IPS-NIHi7 (cell line): Measurements from ENCODE around the gene HEPHL1.
"Not testable (repeated sequence)": the region's sequence is repeated elsewhere in the genome, so short reads cannot be mapped to it uniquely, and the experiment has no call there.

ENCODE experiments used
- DNase-seq: peaks from one replicate; pipeline ENCODE4 v3.0.0; 2012; ENCODE audit warnings: mixed read lengths; ENCODE audit errors: extremely low spot score

Gene HEPHL1

DNA sequence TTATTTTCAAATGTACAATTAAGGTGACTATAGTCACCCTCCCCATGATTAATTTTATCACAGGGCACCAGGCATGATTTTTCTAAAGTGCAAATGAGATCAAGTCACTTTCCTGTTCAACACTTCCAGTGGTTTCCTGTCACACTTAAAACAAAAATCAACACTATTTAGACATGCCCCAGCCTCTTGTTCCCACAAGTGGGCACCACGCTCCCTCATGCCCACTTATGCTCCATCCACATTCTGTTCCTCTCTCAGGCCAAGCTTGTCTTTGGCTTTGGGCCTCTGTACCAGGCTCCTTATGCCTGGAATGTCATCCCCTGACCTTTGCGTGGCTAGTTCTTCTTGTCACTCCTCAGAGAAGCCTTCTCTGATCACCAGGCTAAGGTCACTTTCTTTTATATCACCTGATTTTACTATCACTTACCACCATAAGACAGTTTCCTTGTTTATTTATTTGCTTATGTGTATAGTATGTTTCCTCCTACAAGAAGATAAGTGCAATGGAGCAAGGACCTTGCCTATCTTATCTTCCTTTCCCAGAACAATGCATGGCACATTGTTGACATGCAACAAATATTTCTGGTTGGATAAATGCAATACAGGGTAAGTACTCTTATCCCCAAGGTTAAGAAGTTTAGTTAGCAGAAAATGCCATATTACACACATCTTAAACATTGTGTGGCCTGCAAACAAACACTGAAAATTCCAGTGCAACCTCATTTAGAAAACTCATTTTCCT is 56.6 kb downstream of the HEPHL1 start:
- DNase-seq, result no peak

DNA sequence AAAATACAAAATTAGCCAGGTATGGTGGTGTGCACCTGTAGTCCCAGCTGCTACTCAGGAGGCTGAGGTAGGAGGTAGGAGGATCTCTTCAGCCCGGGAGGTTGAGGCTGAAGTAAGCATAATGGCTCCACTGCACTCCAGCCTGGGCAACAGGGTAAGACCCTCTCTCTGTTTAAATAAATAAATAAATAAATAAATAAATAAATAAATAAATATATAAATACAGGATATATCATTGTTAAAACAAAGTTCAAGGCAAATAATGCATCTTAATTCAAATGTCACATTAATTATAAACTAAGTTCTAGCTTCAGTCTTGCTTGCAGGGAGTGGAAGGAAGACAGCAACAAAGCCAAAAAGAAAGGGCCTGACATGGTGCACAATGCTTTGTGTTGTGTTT is 63.0 kb downstream of the HEPHL1 start:
- no peak for DNase-seq

DNA sequence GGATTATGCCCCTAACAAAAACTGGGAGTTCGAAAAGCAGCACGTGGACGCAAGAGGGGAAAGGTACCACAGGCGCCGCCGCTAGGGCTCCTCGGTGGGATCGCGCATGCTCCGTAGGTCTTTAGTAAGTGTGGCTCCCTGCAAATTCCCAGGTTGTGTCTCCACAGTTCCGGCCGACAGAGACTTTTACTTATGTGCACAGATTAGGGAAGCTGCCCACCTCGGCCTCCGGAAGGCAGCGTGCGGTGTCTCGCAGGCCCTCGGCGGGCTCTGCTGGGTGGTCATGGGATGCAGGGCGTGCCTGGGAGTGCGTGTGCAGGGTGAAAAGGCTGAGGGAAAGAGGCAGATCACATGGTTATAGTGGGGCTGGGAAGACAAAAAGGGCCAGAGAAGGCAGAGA is 67.8 kb downstream of the HEPHL1 start:
- DNase-seq, result no peak

DNA sequence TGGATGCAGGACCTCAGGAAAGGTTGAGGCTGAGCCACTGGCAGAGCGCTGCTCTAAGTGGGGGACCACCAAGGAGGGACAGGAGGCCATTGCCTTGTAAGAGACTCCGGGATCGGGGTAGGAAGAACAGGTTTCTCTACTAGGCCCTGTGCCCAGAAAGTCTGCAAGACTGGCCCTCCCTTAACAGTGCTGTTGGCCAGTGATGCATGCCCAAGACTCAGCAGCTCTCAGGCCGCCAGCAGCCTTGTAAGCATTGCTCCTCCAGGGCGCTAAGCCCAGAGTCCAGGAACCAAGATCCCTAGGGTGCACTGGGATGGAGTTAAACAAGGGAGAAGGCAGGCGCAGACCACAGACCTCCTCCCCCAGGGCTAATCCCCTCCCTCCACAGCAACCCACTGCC is 68.2 kb downstream of the HEPHL1 start:
- DNase-seq, result no peak

DNA sequence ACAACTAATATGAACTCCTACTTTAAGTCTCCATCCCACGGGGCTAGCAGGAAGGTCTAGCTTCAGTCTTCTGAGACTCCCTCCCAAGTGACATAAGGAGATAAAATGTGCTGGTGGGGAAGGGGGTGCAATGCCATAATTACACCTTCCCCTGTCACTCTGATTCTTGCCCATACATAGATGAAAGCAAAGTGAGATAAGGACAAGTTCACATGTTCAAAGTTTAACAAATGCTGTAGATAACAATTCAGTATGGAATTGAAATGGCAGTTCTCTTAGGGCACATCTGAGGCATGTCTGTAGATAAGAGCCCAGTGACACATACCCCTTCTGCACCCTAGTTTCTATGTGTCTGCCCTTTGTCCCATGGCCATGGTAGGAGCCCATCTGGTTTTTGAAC is 69.2 kb downstream of the HEPHL1 start:
- DNase-seq, result no peak

DNA sequence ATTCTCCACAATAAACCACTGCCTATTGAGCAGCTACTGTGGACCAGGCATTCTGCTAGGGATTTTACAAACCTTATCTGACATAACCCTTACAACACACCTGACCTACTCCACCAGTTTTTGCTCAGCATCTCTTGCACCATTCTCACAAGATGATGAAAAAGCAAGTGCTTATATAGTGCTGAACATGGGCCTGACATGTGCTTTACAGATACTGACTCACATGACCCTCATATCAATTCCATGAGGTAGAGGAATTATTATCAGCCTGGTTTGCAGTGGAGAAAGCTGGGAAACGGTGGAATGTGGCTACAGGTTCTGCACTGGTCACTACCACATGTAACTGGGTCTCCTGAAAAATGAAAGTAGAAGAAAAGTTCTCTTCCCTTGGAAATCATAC is 69.9 kb downstream of the HEPHL1 start:
- DNase-seq, result no peak

DNA sequence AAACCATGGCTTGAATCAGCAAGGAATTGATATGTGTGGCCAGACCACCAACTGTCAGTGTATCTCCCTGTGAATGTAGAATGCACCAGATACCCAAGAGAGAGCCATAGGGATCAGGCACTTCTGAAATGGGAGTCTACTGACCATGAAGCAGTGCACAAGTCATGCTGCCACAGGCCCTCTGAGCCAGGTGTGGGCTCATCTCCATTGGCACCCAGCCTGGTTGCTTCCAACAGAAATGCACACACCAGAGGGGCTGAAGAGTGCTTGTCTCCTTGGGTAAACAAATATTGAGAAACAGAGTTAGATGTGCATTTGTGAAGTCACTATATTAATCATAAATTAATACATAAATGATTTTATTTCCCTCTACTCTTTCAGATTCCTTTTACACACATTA is 79.1 kb downstream of the HEPHL1 start:
- DNase-seq, result no peak

DNA sequence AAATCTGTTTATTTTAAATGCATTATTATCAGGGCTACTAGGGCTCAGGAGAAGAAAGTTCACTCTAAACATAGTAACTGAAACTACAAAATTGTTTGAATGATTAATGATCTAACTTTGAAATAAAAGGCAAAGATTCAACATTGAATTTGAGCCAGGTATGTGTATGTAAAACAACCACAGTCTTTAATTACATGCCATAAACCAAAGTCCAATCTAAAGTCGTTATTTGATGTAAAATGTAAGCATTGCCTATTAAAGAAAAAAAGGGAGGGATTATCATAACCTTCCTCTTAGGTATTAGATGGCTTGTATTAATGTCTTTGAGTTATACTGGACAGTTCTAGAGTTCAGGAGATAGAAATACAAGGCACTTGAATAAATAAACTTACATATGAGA is 82.3 kb downstream of the HEPHL1 start:
- DNase-seq, result no peak

DNA sequence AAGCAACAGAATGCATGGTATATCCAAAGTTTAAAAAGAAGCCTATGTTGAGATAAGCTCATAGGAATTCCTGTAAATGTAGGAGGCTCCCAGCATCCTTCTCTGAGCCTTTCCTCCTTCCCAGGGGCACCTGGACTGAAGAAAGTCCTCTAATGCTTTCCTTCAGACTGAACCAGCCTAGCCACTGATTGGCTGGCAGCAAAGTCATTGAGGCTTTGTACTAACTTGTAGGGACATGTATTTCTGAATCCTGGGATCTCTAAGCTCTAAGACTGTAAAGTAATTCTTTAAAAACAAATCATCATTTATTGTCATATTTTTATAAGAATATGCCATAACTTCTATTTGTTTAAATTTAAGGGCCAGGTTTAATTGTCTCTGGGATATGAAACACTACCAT is 83.6 kb downstream of the HEPHL1 start:
- DNase-seq, result no peak

DNA sequence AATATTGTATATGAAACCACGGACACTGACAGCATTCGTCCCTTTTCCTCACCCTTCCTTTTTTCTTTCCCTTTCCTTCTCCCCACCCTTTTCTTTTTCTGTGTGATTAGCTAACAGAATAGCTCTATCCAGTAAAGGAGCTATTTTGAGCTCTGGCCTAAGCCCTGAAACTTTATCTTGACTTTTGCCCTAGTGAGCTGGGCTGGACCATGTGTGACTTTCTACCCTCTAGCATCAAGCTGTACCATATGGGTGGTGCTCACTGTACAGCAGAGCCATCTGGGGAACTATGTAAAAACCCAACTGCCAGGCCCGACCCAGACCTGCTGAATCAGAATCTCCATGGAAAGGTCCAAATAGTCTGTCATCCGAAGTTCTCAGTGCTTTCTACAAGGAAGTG is 85.6 kb downstream of the HEPHL1 start:
- no peak for DNase-seq

DNA sequence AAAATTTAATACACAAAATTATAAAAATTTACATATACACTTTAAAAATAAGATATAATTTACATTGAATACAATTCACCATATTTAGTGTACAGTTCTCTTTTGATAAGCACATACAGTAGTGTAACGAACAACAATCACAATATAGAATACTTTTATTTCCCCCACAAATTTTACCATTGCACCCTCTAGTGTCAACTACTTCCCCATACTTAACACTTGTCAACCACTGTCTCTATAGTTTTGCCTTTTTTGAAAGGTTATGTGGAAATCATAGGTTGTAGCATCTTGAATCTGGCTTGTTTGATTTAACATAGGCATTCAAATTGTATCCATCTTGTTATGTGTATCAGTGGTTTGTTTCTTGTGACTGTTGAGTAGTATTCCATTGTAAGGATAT is 86.2 kb downstream of the HEPHL1 start:
- DNase-seq, result no peak

DNA sequence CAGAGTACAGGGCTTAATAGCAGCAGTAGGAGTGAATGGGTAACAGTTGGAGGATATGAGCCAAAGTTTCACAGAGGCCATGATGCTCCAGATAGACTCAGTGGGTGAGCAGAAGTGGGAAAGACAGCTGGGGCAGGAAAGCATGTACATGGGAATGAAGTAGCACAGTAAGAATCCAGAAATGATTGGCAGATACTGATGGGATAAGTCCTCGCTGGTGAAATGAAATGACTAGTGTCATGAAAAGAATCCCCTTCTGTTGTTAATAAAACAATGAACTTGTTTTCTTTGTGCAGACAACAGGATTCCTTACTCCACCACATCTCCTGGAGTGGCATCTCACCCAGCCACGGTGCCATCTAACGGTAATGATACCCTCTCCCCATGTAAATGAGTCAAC is 90.1 kb downstream of the HEPHL1 start:
- no peak for DNase-seq

DNA sequence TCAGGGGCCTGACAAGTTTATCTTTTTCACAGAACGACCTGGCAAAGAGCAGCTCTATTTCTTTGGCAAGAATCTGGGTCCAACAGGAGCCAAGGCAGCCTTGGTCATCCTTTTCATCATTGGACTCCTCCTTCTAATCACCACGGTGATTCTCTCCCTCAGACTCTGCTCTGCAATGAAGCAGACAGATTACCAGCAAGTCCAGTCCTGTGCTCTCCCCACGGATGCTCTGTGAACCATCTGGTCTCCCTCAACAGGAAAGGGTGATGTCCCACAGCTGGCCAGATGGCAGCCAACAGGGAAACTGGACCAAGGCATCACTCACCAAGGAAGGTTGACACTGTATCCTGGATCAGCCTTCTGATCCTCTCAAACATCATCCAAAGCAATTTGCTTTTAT is 90.5 kb downstream of the HEPHL1 start:
- no peak for DNase-seq

DNA sequence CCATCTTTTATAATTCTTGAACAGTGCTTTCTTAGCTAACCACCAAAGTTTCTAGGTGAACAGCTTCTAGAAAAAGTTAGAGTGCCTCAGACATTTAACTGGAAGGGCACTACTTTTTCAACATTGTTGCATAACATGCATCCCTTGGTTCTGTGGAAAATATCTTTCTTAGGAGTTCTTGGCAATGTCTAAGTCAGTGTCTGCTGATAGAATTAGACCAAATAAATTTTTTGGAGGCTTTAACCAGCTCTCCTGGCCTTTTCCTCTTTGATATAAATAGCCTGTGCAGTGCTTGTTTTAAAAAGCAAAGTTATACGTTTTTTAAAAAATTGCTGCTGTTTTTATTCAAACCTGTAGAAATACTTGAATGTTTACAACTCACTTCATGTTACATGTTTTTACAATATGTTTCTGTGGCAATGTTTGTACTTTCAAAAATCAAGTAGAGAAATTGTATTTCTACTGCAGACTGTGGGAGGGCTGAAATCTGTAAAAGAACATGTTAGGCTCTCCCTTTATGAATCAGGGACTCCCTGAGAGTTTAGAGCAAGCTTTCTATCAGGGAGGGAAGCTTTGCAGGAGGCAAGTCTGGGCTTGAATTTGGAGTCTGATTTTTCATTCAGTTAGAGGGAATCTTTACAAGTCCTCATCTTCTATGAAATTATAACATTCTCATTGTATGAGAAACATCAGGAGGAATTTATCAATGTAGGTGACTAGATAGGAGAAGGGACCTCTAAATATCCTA is 91.2 kb downstream of the HEPHL1 start:
- DNase-seq, result no peak

DNA sequence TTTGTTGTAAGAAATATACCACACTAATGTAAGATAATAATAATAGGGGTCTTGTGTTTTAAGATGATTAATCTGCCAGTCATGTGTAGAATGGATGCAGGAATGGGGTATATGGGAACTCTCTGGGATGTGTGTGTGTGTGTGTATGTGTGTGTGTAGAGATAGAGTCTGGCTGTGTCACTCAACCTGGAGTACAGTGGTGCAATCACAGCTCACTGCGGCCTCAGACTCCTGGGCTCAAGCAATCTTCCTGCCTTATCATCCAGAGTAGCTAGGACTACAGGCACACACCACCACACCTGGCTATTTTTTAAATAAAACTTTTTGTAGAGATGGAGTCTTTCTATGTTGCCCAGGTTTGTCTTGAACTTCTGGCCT is 96.0 kb downstream of the HEPHL1 start:
- DNase-seq, result no peak

DNA sequence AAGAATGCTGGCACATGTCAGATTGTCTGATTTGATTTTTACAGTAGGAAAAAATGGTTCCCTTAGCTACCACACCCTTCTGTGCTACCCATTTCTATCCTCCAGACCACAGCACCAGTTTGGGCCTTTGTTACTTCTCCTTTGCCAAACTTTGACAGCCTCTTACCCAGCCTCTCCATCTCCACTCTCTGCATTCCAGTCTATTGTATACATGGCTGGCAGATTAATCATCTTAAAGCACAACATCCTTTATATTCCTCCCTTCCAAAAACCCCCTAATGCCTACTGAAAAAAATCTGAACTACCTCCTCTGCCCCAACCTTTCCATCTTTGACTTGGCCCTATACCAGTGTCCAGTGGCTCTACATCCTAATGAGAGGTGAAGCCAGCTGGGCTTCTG is 96.7 kb downstream of the HEPHL1 start:
- no peak for DNase-seq

DNA sequence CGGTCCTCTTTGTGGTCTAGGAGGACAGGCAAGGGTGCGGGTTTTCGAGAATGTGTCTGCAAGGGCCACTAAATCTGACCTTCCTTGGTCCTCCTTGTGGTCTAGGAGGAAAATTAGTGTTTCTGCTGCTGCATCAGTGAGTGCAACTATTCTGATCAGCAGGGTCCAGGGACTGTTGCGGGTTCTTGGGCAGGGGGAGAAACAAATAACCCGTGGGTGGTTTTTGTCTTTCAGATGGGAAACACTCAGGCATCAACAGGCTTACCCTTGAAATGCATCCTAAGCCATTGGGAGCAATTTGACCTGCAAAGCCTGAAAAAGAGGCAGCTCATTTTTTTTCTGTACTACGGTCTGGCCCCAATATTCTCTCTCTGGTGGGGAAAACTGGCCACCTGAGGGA is 98.5 kb downstream of the HEPHL1 start:
- not testable (repeated sequence) for DNase-seq

DNA sequence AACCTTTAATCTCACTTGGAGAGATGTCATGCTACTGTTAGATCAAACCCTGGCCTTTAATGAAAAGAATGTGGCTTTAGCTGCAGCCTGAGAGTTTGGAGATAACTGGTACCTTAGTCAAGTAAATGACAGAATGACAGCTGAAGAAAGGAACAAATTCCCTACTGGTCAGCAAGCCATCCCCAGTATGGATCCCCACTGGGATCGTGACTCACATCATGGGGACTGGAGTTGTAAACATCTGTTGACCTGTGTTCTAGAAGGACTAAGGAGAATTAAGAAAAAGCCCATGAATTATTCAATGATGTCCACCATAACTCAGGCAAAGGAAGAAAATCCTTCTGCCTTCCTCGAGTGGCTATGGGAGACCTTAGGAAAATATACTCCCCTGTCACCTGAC is 99.4 kb downstream of the HEPHL1 start:
- DNase-seq, result not testable (repeated sequence)

DNA sequence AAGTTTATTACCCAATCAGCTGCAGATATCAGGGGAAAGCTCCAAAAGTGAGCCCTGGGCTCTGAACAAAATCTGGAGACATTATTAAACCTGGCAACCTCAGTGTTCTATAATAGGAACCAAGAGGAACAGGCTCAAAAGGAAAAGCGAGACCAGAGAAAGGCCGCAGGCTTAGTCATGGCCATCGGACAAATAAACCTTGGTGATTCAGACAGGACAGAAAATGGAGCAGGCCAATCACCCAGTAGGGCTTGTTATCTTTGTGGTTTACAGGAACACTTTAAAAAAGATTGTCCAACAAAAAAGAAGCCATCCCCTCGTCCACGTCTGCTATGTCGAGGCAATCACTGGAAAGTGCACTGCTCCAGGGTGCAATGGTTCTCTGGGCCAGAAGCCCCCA is 99.8 kb downstream of the HEPHL1 start:
- DNase-seq, result no peak

DNA sequence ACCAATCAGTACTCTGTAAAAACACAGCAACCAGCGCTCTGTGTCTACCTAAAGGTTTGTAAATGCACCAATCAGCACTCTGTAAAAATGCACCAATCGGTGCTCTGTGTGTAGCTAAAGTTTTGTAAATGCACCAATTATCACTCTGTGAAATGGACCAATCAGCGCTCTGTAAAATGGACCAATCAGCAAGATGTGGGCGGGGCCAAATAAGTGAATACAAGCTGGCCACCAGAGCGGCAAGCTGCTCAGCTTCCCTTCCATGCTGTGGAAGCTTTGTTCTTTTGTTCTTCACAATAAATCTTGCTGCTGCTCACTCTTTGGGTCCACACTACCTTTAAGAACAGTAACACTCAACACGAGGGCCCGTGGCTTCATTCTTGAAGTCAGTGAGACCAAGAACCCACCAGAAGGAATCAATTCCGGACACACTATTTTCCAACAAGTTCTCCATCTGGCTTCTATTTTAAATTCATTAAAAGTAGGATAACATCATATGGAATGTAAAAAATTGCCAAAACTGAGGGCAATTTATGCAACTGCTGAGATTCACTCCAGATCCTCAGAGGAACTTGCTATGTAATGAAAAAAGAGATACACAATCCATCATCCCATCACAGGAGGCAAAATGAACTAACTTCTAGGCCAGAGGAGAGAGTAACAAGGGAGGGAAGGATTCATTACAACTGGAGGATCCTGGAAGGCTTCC is 104.4 kb downstream of the HEPHL1 start:
- DNase-seq, result no peak

DNA sequence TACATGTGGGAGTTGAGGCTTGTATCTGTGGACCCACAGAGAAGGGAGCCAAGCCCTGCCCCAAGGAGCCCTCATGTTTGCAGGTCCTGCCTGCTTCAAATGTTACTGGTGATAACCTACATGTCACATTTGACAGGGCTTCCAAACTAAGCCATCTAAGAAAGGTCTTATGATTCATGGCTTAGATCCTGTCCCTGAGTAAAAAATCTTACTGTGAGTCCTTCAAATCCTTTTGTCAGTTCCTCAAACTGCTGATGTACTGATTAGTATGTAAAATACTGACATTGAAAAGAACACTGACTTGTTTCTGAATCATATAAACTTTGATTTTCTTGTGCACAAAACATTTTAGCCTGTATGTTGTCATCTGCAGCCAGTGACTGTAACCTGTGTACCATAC is 106.5 kb downstream of the HEPHL1 start:
- DNase-seq, result no peak

DNA sequence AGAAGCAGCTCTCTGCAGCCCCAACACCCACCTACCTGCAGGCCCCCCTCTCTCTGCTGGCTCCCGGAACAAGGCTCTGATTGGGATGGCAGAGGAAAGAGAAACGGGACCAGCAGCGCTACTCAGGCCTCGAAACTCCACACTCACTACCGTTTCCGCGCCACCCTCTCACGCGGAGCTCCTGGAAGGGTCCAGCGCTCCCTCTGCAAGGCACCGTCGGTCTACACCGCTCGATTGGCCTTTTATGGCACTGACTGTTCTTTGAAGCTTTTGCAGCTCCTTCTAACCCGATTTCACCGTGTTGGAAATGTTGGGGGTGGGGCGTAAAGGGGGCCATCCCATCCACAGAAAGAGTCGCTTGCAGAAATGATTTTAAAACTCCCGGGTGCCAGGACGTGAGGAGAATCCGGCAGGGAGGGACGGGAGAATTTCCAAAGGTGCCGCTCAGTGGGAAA is 107.2 kb downstream of the HEPHL1 start:
- DNase-seq, result peak; percentile 61
